Stimulated activated CD4-positive, alpha-beta T cell treated with anti-CD3 and anti-CD28 coated beads, Interleukin-1b, Interleukin-23, amount 100 ng/mL, for 24 hours (primary cell): ENCODE results near the gene SHE.

Experiments used
- DNase-seq, 4 experiments: peaks; one replicate each; pipeline ENCODE4 v3.0.0-alpha.2; 2020; ENCODE audit warnings: low read depth in 4 of 4, low spot score in 1 of 4

The SHE gene

GRCh38 chr1:154479764-154480421, 22.3 kb downstream of the SHE start:
- peak in 3 of 4 experiments; percentile 34 to 52 (median 41) for DNase-seq

DNA sequence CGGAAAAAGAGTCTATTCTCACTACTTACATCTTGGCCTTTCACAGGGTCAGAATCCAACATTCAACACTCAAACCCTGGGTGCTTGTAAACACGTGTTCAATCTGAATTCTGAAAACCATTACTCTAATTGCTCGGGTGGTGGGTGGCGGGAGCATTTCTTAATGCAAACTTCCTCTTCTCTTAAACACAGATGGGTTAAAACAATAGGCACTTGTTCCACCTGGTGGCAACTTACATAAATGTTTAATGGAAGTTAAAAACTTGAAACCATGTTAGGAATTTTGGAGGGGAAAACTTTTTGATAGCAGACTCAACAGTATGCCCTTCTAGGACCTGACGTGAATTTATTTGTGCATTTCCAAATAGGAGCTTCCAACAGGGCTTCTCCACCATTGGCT, 23.6 kb downstream of the SHE start:
- DNase-seq, result no peak

GRCh38 chr1:154478013-154478412, 24.2 kb downstream of the SHE start:
- no peak for DNase-seq

- DNase-seq, result no peak
Measured at GRCh38 chr1:154476791-154477190, 25.4 kb downstream of the SHE start.

GRCh38 chr1:154474802-154475201, 27.4 kb downstream of the SHE start:
- no peak for DNase-seq

DNA sequence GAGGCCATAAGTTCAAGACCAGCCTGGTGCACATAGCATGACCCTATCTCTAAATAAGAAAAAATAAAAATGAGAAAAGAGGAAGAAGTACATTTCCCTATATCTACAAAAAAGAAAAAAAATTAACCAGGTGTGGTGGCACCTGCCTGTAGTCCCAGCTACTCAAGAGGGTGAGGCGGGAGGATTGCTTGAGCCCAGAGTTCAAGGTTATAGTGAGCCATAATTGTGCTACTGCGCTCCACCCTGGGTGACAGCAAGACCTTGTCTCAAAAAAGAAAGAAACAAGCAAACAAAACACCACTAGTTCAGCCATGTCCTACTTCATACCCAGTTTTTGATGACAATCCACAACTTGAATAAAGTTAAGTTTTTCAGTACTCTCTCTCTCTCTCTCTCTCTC, 30.9 kb downstream of the SHE start:
- no peak for DNase-seq

- DNase-seq, result no peak
Measured at GRCh38 chr1:154469844-154470560, 32.2 kb downstream of the SHE start.

DNA sequence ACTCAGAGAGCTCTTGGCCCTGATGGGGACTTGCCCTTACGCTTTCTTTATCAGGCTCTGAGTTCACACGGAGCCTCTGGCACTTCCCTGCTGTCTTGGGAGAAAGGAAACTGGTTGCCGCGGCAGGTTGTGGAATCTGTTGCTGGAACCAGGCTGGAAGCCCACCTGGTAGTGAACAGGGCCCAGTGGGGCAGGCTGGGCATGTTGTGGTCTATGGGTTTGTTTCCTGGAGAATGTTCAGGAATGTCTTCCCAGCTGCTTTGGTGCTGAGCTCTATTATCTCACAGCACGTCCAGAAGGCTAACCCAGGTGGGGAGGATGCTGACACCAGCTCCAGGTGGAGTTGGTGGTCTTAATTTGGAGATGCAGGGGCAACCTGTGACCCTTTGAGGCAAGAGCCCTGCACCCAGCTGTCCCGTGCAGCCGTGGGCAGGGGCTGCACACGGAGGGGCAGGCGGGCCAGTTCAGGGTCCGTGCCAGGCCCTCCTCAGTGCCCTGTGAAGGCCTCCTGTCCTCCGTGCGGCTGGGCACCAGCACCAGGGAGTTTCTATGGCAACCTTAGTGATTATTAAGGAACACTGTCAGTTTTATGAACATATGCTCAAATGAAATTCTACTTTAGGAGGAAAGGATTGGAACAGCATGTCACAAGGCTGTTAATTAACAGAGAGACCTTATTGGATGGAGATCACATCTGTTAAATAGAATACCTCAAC, 33.5 kb downstream of the SHE start:
- no peak for DNase-seq

GRCh38 chr1:154467434-154468102, 34.6 kb downstream of the SHE start:
- DNase-seq, result peak in 1 of 4 experiments; percentile 12

DNA sequence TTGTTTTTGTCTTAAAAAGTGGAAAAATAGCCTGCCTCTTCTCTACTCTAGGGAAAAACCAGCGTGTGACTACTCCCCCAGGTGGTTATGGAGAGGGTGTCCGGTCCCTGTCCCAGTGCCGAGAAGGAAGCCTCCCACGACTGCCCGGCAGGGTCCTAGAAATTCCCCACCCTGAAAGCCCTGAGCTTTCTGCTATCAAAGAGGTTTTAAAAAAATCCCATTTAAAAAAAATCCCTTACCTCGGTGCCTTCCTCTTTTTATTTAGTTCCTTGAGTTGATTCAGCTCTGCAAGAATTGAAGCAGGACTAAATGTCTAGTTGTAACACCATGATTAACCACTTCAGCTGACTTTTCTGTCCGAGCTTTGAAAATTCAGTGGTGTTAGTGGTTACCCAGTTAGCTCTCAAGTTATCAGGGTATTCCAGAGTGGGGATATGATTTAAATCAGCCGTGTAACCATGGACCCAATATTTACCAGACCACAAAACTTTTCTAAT, 35.2 kb downstream of the SHE start:
- DNase-seq, result no peak

DNA sequence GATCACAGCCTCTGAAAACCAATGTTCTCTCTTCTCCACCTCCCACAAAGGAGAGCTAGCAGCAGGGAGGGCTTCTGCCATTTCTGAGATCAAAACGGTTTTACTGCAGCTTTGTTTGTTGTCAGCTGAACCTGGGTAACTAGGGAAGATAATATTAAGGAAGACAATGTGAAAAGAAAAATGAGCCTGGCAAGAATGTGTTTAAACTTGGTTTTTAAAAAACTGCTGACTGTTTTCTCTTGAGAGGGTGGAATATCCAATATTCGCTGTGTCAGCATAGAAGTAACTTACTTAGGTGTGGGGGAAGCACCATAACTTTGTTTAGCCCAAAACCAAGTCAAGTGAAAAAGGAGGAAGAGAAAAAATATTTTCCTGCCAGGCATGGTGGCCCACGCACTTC, 36.0 kb downstream of the SHE start:
- no peak for DNase-seq

DNA sequence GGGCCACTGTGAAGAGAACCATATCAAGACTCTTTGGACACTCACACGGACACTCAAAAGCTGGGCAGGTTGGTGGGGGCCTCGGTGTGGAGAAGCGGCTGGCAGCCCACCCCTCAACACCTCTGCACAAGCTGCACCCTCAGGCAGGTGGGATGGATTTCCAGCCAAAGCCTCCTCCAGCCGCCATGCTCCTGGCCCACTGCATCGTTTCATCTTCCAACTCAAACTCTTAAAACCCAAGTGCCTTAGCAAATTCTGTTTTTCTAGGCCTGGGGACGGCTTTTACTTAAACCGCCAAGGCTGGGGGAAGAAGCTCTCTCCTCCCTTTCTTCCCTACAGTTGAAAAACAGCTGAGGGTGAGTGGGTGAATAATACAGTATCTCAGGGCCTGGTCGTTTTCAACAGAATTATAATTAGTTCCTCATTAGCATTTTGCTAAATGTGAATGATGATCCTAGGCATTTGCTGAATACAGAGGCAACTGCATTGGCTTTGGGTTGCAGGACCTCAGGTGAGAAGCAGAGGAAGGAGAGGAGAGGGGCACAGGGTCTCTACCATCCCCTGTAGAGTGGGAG, 36.5 kb downstream of the SHE start:
- DNase-seq, result no peak

DNA sequence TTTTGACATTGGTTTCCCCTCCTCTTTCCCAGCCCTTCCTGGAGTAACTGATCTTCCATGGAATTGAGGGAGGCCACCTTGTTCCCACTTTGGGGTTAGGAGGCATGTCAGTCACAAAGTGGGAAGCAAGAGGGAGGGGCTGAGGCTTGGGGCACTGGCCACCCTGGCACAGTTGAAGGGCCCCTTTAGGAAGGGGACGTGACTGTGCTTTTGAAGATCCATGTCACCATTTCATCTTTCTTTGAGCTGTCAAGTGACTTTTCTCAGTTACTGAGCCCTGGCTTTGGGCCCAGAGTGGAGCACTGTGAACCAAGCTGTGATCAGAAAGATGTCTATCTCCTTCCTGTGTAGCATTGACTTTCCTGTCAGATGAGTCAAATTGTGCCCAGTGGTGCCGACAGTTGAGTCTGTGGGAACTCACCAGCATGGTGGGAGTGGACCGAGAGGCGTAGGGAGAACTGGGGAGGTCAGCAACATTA, 38.7 kb downstream of the SHE start:
- peak in 2 of 4 experiments; percentile 35 to 47 for DNase-seq

- DNase-seq, result no peak
Measured at GRCh38 chr1:154460695-154461260, 41.4 kb downstream of the SHE start.

GRCh38 chr1:154459080-154459479, 43.1 kb downstream of the SHE start:
- no peak for DNase-seq

GRCh38 chr1:154456631-154457030, 45.6 kb downstream of the SHE start:
- no peak for DNase-seq

DNA sequence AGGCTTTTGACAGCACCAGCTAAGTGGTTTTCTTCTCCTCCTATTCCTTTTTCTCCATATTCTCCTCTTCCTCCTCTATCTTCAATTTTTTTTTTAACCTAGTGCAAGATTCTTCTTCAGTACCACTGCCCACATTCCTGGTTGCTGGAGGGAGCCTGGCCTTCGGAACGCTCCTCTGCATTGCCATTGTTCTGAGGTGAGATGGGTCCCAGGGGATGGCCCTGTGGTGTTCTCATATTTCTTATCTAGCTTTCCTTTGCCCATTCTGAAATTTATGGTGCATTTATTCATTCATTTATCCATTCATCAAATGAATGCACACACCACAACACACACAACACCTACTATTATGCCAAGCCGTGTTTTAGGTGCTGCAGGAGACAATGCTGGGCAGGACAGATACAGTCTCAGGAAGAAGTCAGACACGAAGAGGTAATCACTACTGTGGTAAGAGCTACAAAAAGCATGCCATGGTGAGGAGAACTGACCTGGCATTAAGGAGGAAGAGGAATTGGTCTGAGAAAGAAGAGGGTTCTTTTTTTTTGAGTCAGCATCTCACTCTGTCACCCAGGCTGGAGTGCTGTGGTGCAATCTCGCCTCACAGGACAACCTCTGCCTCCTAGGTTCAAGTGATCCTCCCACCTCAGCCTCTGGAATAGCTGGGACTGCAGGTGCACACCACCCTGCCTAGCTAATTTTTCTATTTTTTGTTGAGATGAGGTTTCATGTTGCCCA, 47.7 kb downstream of the SHE start:
- no peak for DNase-seq

DNA sequence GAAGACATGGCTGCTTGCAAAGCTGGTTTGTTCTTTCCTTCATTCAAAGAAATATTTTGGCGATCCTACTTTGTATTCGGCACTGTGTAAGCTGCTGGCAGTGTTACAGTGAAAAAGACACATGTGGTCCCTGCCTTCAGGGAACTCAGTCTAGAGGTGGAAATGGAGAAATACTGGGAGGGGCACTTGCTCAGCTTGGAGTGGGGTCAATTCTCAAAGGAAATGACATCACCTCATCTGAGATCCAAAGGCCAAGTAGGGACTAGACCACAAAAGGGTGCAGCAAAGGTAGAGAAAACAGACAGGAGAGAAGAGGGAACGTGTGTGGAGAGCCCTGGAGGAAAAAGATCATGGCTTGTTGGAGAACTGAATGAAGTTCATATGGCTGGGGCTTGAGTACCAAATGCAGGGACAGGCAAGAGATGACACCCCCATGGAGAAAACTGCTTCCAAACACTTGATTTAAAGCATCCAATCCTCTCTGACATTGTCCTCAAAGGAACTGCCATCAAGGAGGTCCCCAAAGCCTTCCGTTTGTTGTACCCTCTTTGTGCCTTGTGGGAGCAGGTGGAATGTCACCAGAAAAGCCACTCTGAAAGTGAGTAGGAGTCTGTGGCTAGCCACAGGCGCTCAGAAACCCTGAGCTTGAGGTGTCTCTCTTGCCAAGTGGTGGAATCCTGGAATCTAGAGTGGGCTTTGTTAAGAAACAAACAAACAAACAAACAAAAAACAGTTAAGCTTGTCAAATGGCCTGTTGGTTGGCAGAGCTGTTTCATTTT, 48.4 kb downstream of the SHE start:
- DNase-seq, result no peak

DNA sequence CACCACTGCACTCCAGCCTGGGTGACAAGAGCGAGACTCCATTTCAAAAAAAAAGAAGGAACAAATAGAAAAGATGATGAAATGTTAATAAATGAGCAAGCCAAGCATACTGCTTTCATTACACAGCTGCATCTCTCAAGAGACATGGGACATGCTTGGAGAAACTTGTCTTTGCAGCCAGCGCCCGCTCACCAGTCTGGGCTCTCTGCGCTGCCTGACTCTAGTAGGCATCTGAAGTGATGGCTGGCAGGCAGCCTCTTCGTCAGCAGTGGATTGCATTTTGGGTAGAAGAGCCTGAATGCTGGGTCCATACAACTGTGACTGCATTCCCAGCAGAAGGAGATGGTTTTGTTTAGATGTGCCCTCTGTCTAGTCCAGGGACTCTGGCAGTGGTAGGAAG, 49.1 kb downstream of the SHE start:
- no peak for DNase-seq
